Right lobe of liver (tissue), 4 donors: Measurements from ENCODE around the gene ATP1B4.

Source experiments
- POLR2A ChIP-seq: fragments of 450-650 bp; IDR thresholded peaks from one replicate; pipeline ENCODE4 v1.6.1; 2017; ENCODE audit warnings: antibody characterized with exemption, mild to moderate bottlenecking
- TF ChIP-seq, protein P1 (sequence below), 4 donors: fragments of 200-600 bp in 3 of 4; fragments of 450-650 bp in 1 of 4; IDR thresholded peaks; one replicate each; pipeline versions ENCODE4 v1.5.1 to v1.8.0; 2016 to 2022; ENCODE audit warnings: antibody characterized with exemption in 4 of 4, mild to moderate bottlenecking in 2 of 4
- donor health status: DM: no; HTN: no; CAD: no.
- donor health status: DM: no; HTN: no; CAD: no.
- donor health status: DM: no; HTN: yes; CAD: no.

DNA sequence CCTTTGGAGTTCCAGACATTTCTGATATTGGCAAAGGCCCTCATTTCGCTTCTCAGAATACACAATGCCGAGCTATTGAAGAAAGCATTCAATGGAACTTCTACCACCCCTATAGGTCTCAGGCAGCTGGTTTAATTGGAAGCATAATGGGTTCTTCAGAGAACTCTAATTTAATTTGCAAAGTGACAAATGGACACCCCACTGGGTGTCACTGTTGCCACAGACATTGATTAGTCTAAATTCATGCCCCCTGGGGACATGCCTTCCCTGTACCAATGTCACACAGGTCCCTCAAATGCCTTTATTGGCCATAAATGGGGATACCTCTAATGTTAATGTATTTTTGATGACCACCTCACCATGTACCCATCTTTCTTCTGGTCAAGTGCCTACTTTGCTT lies 27.7 kb upstream of the ATP1B4 start:
- TF ChIP-seq, protein P1, sequence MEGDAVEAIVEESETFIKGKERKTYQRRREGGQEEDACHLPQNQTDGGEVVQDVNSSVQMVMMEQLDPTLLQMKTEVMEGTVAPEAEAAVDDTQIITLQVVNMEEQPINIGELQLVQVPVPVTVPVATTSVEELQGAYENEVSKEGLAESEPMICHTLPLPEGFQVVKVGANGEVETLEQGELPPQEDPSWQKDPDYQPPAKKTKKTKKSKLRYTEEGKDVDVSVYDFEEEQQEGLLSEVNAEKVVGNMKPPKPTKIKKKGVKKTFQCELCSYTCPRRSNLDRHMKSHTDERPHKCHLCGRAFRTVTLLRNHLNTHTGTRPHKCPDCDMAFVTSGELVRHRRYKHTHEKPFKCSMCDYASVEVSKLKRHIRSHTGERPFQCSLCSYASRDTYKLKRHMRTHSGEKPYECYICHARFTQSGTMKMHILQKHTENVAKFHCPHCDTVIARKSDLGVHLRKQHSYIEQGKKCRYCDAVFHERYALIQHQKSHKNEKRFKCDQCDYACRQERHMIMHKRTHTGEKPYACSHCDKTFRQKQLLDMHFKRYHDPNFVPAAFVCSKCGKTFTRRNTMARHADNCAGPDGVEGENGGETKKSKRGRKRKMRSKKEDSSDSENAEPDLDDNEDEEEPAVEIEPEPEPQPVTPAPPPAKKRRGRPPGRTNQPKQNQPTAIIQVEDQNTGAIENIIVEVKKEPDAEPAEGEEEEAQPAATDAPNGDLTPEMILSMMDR (IDR thresholded peaks at IDR 0.05) = no peak
- no peak for TF ChIP-seq POLR2A
